GM23248 (cell line): ENCODE results near the gene DHX9. TPM values are rescaled to one million over a fixed set of nuclear protein-coding genes. Genes with fewer than 3 reads are reported as not detected.

Source experiments
- DNase-seq: peaks from one replicate; pipeline ENCODE4 v3.0.0-alpha.2; 2015
- H2AFZ ChIP-seq: fragments of 200-600 bp; sonication (generic); 2 replicates; pipeline ENCODE4 v1.6.1; 2016; ENCODE audit warnings: antibody characterized with exemption
- H3F3A ChIP-seq: fragments of 200-600 bp; sonication (generic); 2 replicates; pipeline ENCODE4 v1.6.1; 2016; ENCODE audit warnings: mild to moderate bottlenecking, antibody characterized with exemption, mixed run types; ENCODE audit not compliant: insufficient read depth
- H3K27ac ChIP-seq: fragments of 200-600 bp; sonication (generic); 2 replicates; pipeline ENCODE4 v1.5.1; 2016; ENCODE audit warnings: mild to moderate bottlenecking
- H3K27me3 ChIP-seq: fragments of 200-600 bp; sonication (generic); replicated peaks from 2 replicates; pipeline ENCODE4 v1.6.1; 2016; ENCODE audit warnings: mild to moderate bottlenecking; ENCODE audit not compliant: insufficient read depth
- H3K36me3 ChIP-seq: fragments of 200-600 bp; sonication (generic); 2 replicates; pipeline ENCODE4 v1.6.1; 2016; ENCODE audit warnings: low read depth, mild to moderate bottlenecking
- H3K4me1 ChIP-seq: fragments of 200-600 bp; sonication (generic); 2 replicates; pipeline ENCODE4 v1.6.1; 2016; ENCODE audit warnings: mild to moderate bottlenecking; ENCODE audit not compliant: insufficient read depth
- H3K4me2 ChIP-seq: fragments of 200-600 bp; sonication (generic); one replicate; pipeline ENCODE4 v1.6.1; 2016; ENCODE audit warnings: mild to moderate bottlenecking; ENCODE audit not compliant: unreplicated experiment
- H3K4me3 ChIP-seq: fragments of 200-600 bp; sonication (generic); 2 replicates; pipeline ENCODE4 v1.5.1; 2016; ENCODE audit warnings: mild to moderate bottlenecking
- H3K79me2 ChIP-seq: fragments of 200-600 bp; sonication (generic); 2 replicates; pipeline ENCODE4 v1.6.1; 2016; ENCODE audit warnings: mild to moderate bottlenecking; ENCODE audit not compliant: insufficient read depth
- H3K9ac ChIP-seq: fragments of 200-600 bp; sonication (generic); 2 replicates; pipeline ENCODE4 v1.6.1; 2016; ENCODE audit warnings: mild to moderate bottlenecking
- H3K9me2 ChIP-seq: fragments of 200-600 bp; sonication (generic); 2 replicates; pipeline ENCODE4 v1.6.1; 2016; ENCODE audit warnings: mixed run types, mild to moderate bottlenecking, moderate library complexity; ENCODE audit not compliant: insufficient read depth
- H3K9me3 ChIP-seq: fragments of 200-600 bp; sonication (generic); one replicate; pipeline ENCODE4 v1.6.1; 2017; ENCODE audit warnings: low read depth
- H4K20me1 ChIP-seq: fragments of 200-600 bp; sonication (generic); 2 replicates; pipeline ENCODE4 v1.6.0; 2016; ENCODE audit not compliant: insufficient read depth
- EZH2 ChIP-seq: fragments of 200-600 bp; sonication (generic); IDR thresholded peaks from 2 replicates; pipeline ENCODE4 v1.6.1; 2018; ENCODE audit warnings: antibody characterized with exemption, mild to moderate bottlenecking; ENCODE audit not compliant: insufficient read depth, poor library complexity, severe bottlenecking
- EZH2phosphoT487 ChIP-seq: fragments of 200-600 bp; sonication (generic); IDR thresholded peaks from 2 replicates; pipeline ENCODE4 v1.6.1; 2018; ENCODE audit warnings: antibody characterized with exemption, moderate library complexity, mild to moderate bottlenecking, low read depth; ENCODE audit not compliant: insufficient read depth
- WGBS, 2 experiments: methylation state at CpG; one replicate each; pipeline ENCODE4 v1.1.6; 2015 to 2017; ENCODE audit warnings: low lambda C conversion rate in 2 of 2, low coverage in 1 of 2; ENCODE audit errors: missing lambda C conversion rate in 2 of 2; 5-methylcytosine and 5-hydroxymethylcytosine counted together
- in situ Hi-C: fragments of 300-500 bp; cut with MboI; formaldehyde crosslinking; loops from 2 replicates; pipeline ENCODE4 v1.15.0; 2020
- polyA plus RNA-seq: library from polyadenylated mRNA; unstranded; fragments of >200 nt; fragmentation: Nextera tagmentation; extraction: Ambion mirVana; gene quantifications from 2 replicates; pipeline ENCODE4 v1.2.1, GENCODE V29; 2016
- total RNA-seq: library from RNA; depleted of rRNA; stranded (reverse); fragments of >200 nt; shearing (Covaris generic); gene quantifications from 2 replicates; pipeline ENCODE4 v1.2.3, GENCODE V29; 2014; rRNA removed

The DHX9 gene
- 97.9 and 98.0 TPM in 2 replicates for total RNA-seq
- polyA plus RNA-seq = 67.6 and 70.9 TPM in 2 replicates

GRCh38 chr1:182839209-182840066, at the start of gene DHX9:
TSS of gene DHX9 (plus strand) at chr1:182839347. CDS start at chr1:182842567, 3,220 bp downstream.
- Histone ChIP-seq H4K20me1 (peaks cover 18% of the 10 kb centered on the region; the same call in 1 of the 2 replicates), H3K4me2 (peak within 1 kb of the TSS; percentile 97), H2AFZ (peak within 1 kb of the TSS; percentile 83), H3K4me1 (peaks cover 21% of the 10 kb centered on the region), H3K36me3 (peaks cover 15% of the 10 kb centered on the region), H3K27me3 (no peaks in the 10 kb centered on the region), H3K9ac (peak within 1 kb of the TSS; percentile 87), H3K9me3 (no peaks in the 10 kb centered on the region), H3F3A (peaks cover 28% of the 10 kb centered on the region), H3K27ac (peak within 1 kb of the TSS; percentile 90), H3K9me2 (no peaks in the 10 kb centered on the region), H3K4me3 (peak within 1 kb of the TSS; percentile 93), H3K79me2 (peaks cover 49% of the 10 kb centered on the region)
- 1% methylated on average over 52 to 87 of the region's 92 CpGs for WGBS, 2 experiments
- in situ Hi-C loops = no loop called here
- peak; percentile 96 for DNase-seq
- no peak for TF ChIP-seq EZH2phosphoT487
- TF ChIP-seq EZH2 = no peak

GRCh38 chr1:182791281-182792179, 47.6 kb upstream of the DHX9 start:
- 94 to 96% methylated on average over 8 of the region's 8 CpGs for whole genome bisulfite sequencing, 2 experiments

GRCh38 chr1:182794091-182794490, 45.1 kb upstream of the DHX9 start:
- WGBS, 2 experiments = 57 to 78% methylated on average over 2 of the region's 2 CpGs
- no peaks in the 10 kb centered on the region for H3K9me2 ChIP-seq
- no peaks in the 10 kb centered on the region for H3K9me3 ChIP-seq
- no peaks in the 10 kb centered on the region for H3K36me3 ChIP-seq
- DNase-seq = no peak
- H3K4me2 ChIP-seq = no peak overlapping the region
- in situ Hi-C loops = loop anchor here (25.0 kb wide), 1 partner anchor 707 kb away; no protein-coding TSS in a partner anchor
- no peaks in the 10 kb centered on the region for H3K27me3 ChIP-seq
- H3K27ac ChIP-seq = no peak overlapping the region
- H4K20me1 ChIP-seq = no peaks in the 10 kb centered on the region
- no peaks in the 10 kb centered on the region for H3F3A ChIP-seq
- no peaks in the 10 kb centered on the region for H3K79me2 ChIP-seq
- H3K4me1 ChIP-seq = no peaks in the 10 kb centered on the region
- H3K9ac ChIP-seq = no peak overlapping the region
- H2AFZ ChIP-seq = no peak overlapping the region
- TF ChIP-seq EZH2phosphoT487 (no peak), EZH2 (no peak)
- H3K4me3 ChIP-seq = no peak overlapping the region

More at GRCh38 chr1:182791281-182792179, 47.6 kb upstream of the DHX9 start:
- Histone ChIP-seq H3K9me2 (no peaks in the 10 kb centered on the region), H3K9me3 (no peaks in the 10 kb centered on the region), H3K9ac (no peak overlapping the region), H3K4me3 (no peak overlapping the region), H4K20me1 (no peaks in the 10 kb centered on the region), H3K4me1 (no peaks in the 10 kb centered on the region), H3K36me3 (no peaks in the 10 kb centered on the region), H2AFZ (no peak overlapping the region), H3K27ac (no peak overlapping the region), H3K4me2 (no peak overlapping the region), H3K79me2 (no peaks in the 10 kb centered on the region), H3F3A (no peaks in the 10 kb centered on the region), H3K27me3 (no peaks in the 10 kb centered on the region)
- TF ChIP-seq EZH2phosphoT487 = no peak
- TF ChIP-seq EZH2 = no peak
- in situ Hi-C loops = loop anchor here (25.0 kb wide), 1 partner anchor 704 kb away; no protein-coding TSS in a partner anchor
- DNase-seq = no peak

GRCh38 chr1:182794676-182795201, 44.4 kb upstream of the DHX9 start:
- 95 to 100% methylated on average over 3 of the region's 3 CpGs for WGBS, 2 experiments

More at GRCh38 chr1:182794676-182795201, 44.4 kb upstream of the DHX9 start:
- H3K9ac ChIP-seq = no peak overlapping the region
- H3K4me1 ChIP-seq = no peaks in the 10 kb centered on the region
- H3K36me3 ChIP-seq = no peaks in the 10 kb centered on the region
- no peaks in the 10 kb centered on the region for H3K79me2 ChIP-seq
- no peaks in the 10 kb centered on the region for H3F3A ChIP-seq
- no peak for TF ChIP-seq EZH2phosphoT487
- no peaks in the 10 kb centered on the region for H3K27me3 ChIP-seq
- no peaks in the 10 kb centered on the region for H3K9me3 ChIP-seq
- no peak overlapping the region for H3K27ac ChIP-seq
- H3K4me3 ChIP-seq = no peak overlapping the region
- no peaks in the 10 kb centered on the region for H4K20me1 ChIP-seq
- H2AFZ ChIP-seq = no peak overlapping the region
- DNase-seq = no peak
- in situ Hi-C loops = loop anchor here (25.0 kb wide), 1 partner anchor 707 kb away; no protein-coding TSS in a partner anchor
- no peaks in the 10 kb centered on the region for H3K9me2 ChIP-seq
- H3K4me2 ChIP-seq = no peak overlapping the region
